DMS 273 treated with DMSO at 0.1 percent for 48 hours (cell line): ENCODE measurements around the gene SLC19A1.

Experiments
- DNase-seq: peaks from one replicate; lab custom pipeline; 2025; lab: John Stamatoyannopoulos, UW

The SLC19A1 gene

DNA sequence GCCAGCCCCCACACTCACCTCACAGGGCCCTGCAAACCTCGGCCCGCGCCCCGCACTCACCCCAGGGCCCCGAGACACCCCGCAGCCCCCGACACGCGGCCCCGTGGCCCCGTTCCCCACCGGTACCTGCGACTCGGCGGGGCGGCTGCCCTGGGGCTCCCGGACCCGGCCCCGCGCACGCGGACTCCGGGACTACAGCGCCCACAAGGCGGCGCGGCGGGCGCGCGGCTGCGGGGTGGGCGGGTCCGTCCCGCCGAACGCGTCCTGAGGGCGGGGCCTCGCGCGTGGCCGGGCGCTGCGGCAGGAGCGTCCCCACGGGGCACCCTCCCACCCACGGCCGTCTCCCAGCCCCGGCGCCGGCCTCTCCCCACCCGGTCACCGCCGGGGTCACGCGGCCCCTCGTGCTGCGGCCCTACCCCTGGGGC is at the start of gene SLC19A1:
Gene SLC19A1, minus strand, starts transcription at position 199 of the 425 bp plus-strand sequence. CDS start 4,481 bp downstream, outside the sequence.
- DNase-seq, result no peak

GRCh38 chr21:45591619-45592207 is 49.5 kb upstream of the SLC19A1 start:
- DNase-seq, result no peak

- no peak for DNase-seq
Observed at GRCh38 chr21:45590726-45591618, 48.7 kb upstream of the SLC19A1 start.

GRCh38 chr21:45590246-45590725 is 48.0 kb upstream of the SLC19A1 start:
- DNase-seq, result no peak

GRCh38 chr21:45589686-45590245 is 47.5 kb upstream of the SLC19A1 start:
- DNase-seq, result no peak

DNA sequence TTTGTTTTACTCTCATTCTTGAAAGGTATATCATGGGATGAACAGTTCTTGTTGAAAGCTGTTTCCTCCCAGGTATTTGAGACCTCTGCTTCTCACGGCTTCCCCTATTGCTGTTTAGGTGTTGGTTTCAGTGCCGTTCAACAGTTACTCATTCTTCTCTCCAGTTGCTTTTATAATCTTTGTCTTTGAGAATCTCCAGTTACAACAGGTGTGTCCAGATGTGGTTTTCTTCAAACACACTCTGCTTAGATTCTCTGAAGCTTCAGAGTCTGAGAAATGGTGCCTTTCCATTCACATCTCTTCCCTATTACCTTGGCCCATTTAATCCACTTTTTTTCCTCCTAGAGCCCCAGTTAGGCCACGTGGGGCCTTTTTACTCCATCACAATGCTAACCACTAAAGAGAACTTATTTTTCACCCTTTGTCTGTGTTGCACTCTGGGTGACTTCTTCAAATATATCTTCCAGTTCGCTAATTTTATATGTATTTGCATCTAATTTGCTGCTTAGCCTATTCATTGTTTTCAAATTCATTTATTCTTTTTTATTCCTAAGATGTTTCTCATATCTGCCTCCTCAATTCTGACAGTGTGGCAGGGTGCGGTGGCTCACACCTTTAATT is 46.7 kb upstream of the SLC19A1 start:
- DNase-seq, result no peak

GRCh38 chr21:45588086-45588825 is 46.0 kb upstream of the SLC19A1 start:
- no peak for DNase-seq

DNA sequence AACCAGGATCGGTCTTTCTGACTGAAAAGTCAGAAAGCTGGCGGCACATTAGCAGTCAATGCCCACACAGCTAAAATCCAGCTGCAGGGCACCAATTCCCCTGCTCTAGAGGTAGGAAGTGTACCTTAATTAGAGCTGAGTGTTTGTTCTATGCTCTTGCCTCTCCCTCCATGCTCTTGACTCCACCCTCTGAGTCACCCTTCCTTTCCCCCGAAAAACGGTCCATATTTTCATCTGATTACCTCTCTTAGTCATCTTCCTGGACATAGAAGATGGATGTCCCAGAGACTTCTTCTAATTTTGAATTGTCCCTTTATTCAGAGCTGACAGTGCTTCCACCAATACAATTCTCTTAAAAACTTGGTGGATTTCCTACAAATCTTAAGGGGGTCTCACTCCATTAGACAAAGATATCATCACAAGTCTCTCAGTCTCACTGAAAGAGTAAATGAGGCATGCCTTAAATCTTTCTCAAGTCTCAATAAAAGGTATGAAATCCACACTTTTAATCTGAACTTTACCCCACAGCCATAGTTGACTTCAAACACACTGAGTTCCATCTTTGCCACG is 44.1 kb upstream of the SLC19A1 start:
- no peak for DNase-seq

DNA sequence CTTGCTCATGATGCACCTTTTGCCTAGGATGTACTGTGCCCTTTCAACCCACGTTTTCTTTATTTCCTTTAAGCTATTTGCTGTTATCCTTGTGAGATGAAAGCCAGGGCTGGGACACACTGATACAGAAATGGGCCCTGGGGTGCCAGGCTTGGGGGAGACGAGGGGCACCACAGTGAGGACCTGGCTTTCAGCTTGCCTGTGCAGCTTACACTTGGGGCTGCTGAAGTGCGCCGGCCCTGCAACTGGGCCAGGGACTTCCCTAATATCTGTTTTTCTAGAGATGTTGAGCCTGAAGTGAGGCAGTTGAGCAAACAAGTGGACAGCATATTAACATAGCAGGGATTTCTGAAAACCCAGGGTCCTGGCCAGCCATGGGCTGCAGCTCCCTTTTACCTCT is 42.5 kb upstream of the SLC19A1 start:
- DNase-seq, result no peak

- DNase-seq, result no peak
Observed at GRCh38 chr21:45583831-45584509, 41.7 kb upstream of the SLC19A1 start.

GRCh38 chr21:45582128-45582527 is 39.9 kb upstream of the SLC19A1 start:
- no peak for DNase-seq

GRCh38 chr21:45581322-45581712 is 39.1 kb upstream of the SLC19A1 start:
- DNase-seq, result no peak

GRCh38 chr21:45580576-45581321 is 38.5 kb upstream of the SLC19A1 start:
- no peak for DNase-seq

GRCh38 chr21:45580181-45580575 is 37.9 kb upstream of the SLC19A1 start:
- DNase-seq, result no peak

DNA sequence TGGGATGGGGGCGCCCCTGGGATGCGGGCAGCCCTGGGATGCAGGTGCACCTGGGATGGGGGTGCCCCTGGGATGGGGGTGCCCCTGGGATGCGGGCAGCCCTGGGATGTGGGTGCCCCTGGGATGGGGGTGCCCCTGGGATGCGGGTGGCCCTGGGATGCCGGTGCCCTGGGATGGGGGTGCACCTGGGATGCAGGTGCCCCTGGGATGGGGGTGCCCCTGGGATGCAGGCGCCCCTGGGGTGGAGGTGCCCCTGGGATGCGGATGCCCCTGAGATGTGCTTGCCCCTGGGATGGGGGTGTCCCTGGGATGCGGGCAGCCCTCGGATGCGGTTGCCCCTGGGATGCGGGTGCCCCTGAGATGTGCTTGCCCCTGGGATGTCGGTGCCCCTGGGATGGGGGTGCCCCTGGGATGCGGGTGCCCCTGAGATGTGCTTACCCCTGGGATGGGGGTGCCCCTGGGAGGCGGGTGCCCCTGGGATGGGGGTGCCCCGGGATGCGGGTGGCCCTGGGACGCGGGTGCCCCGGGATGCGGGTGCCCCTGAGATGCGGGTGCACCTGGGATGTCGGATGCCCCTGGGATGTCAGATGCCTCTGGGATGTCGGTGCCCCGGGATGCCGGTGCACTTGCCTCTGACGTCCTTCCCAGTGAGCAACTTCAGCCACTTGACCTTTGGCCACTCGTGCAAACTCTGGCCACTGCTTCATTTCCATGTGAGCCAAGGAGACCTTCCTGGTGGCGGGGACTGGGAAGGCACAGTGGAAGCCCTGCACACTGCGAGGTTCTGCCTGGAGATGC is 37.3 kb upstream of the SLC19A1 start:
- DNase-seq, result no peak

DNA sequence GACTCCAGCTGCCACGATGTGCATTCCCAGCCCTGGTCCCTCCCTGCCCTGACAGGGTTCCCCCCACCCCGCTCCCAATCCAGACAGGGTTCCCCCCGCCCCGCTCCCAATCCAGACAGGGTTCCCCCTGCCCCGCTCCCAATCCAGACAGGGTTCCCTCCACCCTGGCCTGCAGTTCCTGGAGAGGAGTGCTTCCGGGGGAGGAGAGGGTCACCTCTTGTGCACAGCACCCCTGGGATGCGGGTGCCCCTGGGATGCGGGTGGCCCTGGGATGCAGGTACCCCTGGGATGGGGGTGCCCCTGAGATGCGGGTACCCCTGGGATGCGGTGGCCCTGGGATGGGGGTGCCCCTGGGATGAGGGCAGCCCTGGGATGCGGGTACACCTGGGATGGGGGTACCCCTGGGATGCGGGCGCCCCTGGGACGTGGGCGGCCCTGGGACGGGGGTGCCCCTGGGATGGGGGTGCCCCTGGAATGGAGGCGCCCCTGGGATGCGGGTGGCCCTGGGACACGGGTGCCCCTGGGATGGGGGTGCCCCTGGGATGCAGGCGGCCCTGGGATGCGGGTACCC is 36.7 kb upstream of the SLC19A1 start:
- DNase-seq, result no peak

DNA sequence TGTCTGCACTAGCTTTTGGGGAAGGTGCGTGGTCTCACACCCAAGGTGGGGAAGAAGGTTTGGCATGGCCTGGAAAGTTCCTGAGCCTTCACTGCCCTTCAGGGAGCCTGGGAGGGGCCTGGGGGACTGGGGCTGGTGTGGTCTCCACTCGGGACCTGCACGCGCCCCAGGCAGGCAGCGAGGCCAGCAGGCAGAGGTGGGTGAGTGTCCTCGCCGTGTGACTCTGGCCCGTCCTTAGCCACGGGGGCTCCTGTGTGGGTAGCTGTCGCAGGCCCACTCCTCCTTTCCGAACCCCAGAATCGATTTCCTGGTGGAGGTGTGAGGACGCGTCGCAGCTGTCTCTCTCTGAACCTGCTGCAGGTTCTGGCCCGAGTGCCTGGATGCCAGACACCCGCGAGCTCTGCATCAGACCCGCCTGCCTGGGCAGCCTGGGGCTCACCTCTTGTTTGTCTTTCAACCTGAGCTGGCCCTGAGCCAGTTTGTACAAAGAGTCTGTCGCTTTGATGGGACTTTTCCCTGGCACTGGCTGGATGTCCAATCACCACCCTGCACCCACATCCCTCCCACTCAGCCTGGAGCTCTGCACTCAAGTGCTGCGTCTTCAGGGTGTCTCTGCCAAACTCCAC is 36.0 kb upstream of the SLC19A1 start:
- DNase-seq, result no peak

- no peak for DNase-seq
Observed at GRCh38 chr21:45577801-45578175, 35.5 kb upstream of the SLC19A1 start.
